Kidney epithelial cell (primary cell): ENCODE data around the gene RPS6KA2. TPM values are rescaled to one million over a fixed set of nuclear protein-coding genes. Genes with fewer than 3 reads are reported as not detected.

Source experiments
- DNase-seq: peaks from one replicate; pipeline ENCODE4 v3.0.0-alpha.2; 2010; ENCODE audit warnings: low read depth
- H3K27me3 ChIP-seq: 2 replicates; pipeline ENCODE4 v1.6.0; 2011; ENCODE audit warnings: low read length; ENCODE audit not compliant: control insufficient read depth, insufficient read depth
- H3K36me3 ChIP-seq: 2 replicates; pipeline ENCODE4 v1.5.1; 2011; ENCODE audit warnings: low read length; ENCODE audit not compliant: control insufficient read depth, insufficient read depth
- H3K4me3 ChIP-seq: 2 replicates; pipeline ENCODE4 v1.5.1; 2011; ENCODE audit warnings: low read depth, mild to moderate bottlenecking, control low read depth, low read length
- total RNA-seq: library from RNA; depleted of rRNA; stranded (reverse); fragments of >200 nt; gene quantifications from 2 replicates; pipeline ENCODE4 v1.2.3, GENCODE V29; 2015
- TF ChIP-seq, protein P1 (sequence below): IDR thresholded peaks from 2 replicates; pipeline ENCODE4 v1.5.1; 2011; ENCODE audit warnings: mild to moderate bottlenecking, moderate library complexity, low read length, control low read depth, inconsistent platforms; ENCODE audit not compliant: insufficient read depth, poor library complexity, severe bottlenecking

RPS6KA2 gene
- total RNA-seq, 1 donor from 2014 or later = 51.9 TPM

DNA sequence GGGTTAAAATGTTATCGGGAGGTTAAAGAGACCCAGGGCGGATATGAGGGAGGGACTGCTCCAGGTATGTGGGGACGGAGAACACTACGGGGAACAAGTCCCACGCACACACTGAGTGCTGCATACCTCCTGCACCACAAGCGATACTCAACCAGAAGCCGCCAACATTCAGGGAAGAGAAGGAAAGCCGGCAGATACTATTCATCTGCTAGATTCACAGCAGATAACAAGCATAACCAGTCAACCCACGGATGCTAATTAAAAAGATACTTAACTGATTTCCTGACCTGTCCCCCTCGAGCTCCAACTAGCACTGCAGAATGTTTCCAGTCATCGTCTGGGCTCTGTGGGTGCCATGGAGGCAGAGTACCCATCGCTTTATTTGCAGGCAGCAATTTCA lies 45.1 kb upstream of the RPS6KA2 start:
- Histone ChIP-seq H3K4me3 (no peak overlapping the region), H3K36me3 (no peaks in the 10 kb centered on the region), H3K27me3 (peaks cover 12% of the 10 kb centered on the region)
- TF ChIP-seq, protein P1, sequence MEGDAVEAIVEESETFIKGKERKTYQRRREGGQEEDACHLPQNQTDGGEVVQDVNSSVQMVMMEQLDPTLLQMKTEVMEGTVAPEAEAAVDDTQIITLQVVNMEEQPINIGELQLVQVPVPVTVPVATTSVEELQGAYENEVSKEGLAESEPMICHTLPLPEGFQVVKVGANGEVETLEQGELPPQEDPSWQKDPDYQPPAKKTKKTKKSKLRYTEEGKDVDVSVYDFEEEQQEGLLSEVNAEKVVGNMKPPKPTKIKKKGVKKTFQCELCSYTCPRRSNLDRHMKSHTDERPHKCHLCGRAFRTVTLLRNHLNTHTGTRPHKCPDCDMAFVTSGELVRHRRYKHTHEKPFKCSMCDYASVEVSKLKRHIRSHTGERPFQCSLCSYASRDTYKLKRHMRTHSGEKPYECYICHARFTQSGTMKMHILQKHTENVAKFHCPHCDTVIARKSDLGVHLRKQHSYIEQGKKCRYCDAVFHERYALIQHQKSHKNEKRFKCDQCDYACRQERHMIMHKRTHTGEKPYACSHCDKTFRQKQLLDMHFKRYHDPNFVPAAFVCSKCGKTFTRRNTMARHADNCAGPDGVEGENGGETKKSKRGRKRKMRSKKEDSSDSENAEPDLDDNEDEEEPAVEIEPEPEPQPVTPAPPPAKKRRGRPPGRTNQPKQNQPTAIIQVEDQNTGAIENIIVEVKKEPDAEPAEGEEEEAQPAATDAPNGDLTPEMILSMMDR = no peak
- DNase-seq = no peak

DNA sequence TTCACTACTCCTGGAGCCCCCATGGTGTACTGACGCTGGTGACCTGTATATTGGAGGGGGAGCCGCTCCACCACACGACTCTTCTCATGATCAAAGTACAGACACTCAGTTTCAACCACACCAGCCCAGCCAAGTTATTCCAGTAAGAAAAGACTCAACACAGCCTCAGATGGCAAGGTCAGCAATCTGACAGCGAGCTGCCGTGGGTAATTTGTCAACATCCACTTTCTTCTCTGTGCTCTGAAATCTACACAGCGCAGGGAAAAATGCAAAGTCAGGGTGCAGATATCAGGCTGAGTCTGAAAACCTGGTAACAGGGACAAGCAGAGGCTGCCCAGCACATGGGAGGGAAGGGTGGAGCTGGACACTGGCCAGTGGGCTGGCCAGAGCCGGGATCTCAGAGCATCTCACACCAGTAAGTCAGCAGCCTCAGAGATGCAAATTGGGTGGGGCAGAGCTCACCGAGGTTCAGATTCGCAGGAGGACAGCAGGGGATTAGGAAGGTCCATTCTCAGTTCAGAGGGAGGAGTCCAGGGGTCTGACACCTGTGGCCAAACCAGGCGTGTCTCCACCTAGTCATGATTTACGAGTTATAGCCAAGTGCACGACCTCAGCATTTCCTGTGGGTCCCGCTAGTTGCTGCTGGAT lies 44.5 kb upstream of the RPS6KA2 start:
- TF ChIP-seq, protein P1 = no peak
- H3K4me3 ChIP-seq = no peak overlapping the region
- H3K36me3 ChIP-seq = no peaks in the 10 kb centered on the region
- no peak for DNase-seq
- peaks cover 12% of the 10 kb centered on the region for H3K27me3 ChIP-seq

DNA sequence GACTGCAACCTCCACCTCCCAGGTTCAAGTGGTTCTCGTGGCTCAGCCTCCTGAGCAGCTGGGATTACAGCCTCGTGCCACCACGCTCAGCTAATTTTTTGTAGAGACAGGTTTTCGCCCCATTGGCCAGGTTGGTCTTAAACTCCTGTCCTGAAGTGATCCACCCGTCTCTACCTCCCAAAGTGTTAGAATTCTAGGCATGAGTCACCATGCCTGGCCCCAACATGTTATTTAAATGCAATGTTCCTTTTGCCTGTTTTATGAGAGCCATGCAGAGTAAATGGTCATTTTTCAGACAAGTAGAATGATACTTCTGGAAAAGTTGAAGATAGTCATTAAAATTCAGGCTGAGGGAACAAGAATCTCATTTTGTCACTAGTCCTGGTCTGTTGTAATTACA lies 43.8 kb upstream of the RPS6KA2 start:
- TF ChIP-seq, protein P1 = no peak
- no peaks in the 10 kb centered on the region for H3K36me3 ChIP-seq
- H3K4me3 ChIP-seq = no peak overlapping the region
- DNase-seq = no peak
- peaks cover 12% of the 10 kb centered on the region for H3K27me3 ChIP-seq

DNA sequence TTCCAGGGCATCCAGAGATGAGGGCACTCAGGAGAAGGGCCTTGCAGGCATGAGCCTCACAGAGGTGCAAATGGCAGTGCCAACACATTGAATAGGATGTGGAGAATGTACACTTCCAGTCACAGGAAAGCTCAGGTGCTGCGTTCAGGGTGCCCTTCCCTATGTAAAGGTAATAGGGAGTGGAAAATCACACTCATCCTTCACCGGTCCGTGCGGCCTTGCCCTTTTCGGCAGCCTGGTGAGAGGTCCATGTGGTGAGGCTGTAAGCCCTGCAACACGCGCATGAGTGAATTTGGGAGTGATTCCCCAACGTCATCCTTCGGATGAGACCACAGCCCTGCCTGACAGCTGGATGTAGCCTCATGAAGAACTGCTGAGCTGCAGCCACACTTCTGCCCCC lies 43.0 kb upstream of the RPS6KA2 start:
- no peak overlapping the region for H3K4me3 ChIP-seq
- no peaks in the 10 kb centered on the region for H3K36me3 ChIP-seq
- TF ChIP-seq, protein P1 = no peak
- DNase-seq = no peak
- H3K27me3 ChIP-seq = peaks cover 12% of the 10 kb centered on the region

DNA sequence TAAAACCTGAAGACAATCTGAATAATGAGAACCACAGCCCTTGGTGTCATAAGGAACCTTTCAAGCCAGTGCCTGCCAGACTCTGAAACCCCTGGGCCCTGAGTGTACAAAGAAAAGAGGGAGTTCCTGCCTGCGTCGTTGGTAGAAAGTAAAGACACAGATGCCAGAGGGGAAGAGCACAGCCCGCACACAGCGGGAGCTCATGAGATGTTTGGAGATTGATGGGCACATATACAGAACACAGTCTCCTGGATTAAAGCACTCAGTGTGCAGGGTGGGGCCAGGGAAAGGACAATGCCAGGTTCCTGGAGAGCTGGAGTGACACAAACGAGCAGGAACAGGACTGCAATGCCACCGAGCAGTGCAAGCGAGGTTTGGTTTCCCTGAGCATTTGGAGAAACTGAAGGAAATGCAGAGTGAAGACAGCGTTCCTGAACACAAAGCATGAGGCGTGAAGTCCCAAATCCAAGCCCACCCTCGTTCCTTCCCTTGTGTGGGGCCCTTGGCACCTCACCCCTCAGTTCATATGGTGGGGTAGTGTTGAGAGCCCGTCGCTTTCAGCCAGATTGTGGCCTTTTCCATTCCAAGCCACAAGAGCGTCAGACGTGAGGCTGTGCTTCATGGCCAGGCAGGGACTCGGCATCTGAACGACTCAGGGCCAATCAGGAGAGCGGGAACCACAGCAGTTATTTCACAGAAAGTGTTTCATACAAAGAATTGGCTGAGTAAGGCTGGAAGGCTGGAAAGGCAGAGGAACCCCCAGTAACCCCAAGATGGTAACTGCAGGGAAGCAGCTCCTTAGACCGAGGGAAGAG lies 41.0 kb upstream of the RPS6KA2 start:
- no peak for DNase-seq
- Histone ChIP-seq H3K36me3 (no peaks in the 10 kb centered on the region), H3K27me3 (peaks cover 10% of the 10 kb centered on the region), H3K4me3 (no peak overlapping the region)
- TF ChIP-seq, protein P1 = no peak
